Measurements from ENCODE around the gene SIK2.

- TF ChIP-seq CTCF (IDR thresholded peaks at IDR 0.05) = no peak
- TF ChIP-seq EP300 (IDR thresholded peaks at IDR 0.05) = no peak
Observed at GRCh38 chr11:111688013-111688412, 85.8 kb downstream of the SIK2 start.
